ENCODE results near the gene TBC1D32.
A peak's percentile ranks its signal among the peaks of the same experiment; 100 is the strongest.
"Not testable (repeated sequence)": the region's sequence is repeated elsewhere in the genome, so short reads cannot be mapped to it uniquely, and the experiment has no call there.

Gene TBC1D32

DNA sequence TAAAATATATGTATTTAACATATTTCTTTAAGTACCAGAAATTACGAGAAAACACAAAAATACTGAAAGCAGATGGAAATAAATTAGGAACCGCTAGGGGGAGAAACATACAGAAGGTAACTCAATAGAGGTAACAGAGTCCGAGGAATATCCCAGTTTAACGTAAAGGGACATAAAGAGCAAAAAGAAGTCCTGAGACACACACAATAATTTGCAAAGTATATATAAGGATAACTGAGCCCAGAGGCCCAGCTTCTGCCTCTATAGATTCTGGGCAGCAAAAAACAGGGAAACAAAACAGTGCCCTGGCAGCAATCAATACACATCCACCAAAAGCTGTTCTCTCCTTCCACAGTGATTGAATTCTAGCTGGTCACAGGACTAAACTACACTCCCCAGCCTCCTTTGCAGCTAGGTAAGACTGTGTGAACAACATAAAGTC lies 15.1 kb downstream of the TBC1D32 start:
- H3K36me3 ChIP-seq (ENCODE audit: control insufficient read depth, insufficient read depth, low read length): no peaks in the 10 kb centered on the region; the same call in 1 of the 2 replicates
- H3K27me3 ChIP-seq (replicated peaks; ENCODE audit: control insufficient read depth, insufficient read depth, low read length): no peaks in the 10 kb centered on the region
- DNase-seq (ENCODE audit: extremely low read depth, insufficient read length): no peak
- TF ChIP-seq, protein P1, sequence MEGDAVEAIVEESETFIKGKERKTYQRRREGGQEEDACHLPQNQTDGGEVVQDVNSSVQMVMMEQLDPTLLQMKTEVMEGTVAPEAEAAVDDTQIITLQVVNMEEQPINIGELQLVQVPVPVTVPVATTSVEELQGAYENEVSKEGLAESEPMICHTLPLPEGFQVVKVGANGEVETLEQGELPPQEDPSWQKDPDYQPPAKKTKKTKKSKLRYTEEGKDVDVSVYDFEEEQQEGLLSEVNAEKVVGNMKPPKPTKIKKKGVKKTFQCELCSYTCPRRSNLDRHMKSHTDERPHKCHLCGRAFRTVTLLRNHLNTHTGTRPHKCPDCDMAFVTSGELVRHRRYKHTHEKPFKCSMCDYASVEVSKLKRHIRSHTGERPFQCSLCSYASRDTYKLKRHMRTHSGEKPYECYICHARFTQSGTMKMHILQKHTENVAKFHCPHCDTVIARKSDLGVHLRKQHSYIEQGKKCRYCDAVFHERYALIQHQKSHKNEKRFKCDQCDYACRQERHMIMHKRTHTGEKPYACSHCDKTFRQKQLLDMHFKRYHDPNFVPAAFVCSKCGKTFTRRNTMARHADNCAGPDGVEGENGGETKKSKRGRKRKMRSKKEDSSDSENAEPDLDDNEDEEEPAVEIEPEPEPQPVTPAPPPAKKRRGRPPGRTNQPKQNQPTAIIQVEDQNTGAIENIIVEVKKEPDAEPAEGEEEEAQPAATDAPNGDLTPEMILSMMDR (IDR thresholded peaks at IDR 0.05; ENCODE audit: insufficient read depth, low read length, poor library complexity, severe bottlenecking): peak; percentile 37
- no peak overlapping the region for H3K4me3 ChIP-seq (replicated peaks; ENCODE audit: low read depth, low read length)

DNA sequence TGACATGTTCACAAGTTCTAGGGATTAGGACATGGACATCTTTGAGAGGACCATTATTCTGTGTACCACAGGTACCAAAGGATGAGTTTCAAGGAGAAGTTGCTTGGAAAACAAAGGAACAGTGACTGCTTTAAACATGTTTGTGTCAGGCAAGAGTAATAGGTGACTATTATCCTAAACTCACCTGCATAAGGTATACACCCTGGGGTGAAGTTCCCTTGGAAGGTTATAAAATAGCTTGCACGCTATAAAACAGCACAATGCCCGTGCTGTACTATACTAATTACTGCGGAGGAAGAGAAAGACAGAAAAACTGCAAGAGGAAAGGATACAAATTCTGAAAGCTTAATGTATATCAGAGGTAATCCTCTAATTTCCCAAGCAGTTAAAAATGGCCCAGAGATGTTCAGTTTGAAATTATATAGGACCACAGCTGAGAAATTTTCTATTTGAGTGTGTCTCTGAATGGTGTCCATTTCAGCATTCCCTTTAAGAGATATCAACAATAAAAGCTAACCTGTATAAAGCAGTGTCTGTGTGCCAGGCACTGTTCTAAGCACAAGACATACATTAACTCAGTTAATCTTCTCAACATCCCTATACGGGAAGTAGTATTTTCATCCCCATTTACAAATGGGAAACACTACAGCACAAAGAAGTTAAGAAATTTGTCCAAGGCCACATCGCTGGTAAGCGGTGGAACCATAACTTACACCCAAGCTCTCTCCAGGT lies 19.7 kb downstream of the TBC1D32 start:
- Histone ChIP-seq H3K27me3 (replicated peaks; ENCODE audit: control insufficient read depth, insufficient read depth, low read length) (no peaks in the 10 kb centered on the region), H3K36me3 (ENCODE audit: control insufficient read depth, insufficient read depth, low read length) (no peaks in the 10 kb centered on the region; the same call in 1 of the 2 replicates), H3K4me3 (replicated peaks; ENCODE audit: low read depth, low read length) (no peak overlapping the region)
- TF ChIP-seq, protein P1 (IDR thresholded peaks at IDR 0.05; ENCODE audit: insufficient read depth, low read length, poor library complexity, severe bottlenecking): no peak
- no peak for DNase-seq (ENCODE audit: extremely low read depth, insufficient read length)

DNA sequence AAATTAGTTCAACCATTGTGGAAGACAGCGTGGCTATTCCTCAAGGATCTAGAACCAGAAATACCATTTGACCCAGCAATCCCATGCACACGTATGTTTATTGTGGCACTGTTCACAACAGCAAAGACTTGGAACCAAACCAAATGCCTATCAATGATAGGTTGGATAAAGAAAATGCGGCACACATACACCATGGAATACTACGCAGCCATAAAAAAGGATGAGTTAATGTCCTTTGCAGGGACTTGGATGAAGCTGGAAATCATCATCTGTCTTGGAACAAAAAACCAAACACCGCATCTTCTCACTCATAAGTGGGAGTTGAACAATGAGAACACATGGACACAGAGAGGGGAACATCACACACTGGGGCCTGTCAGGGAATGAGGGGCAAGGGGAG lies 22.5 kb downstream of the TBC1D32 start:
- not testable (repeated sequence) for H3K36me3 ChIP-seq (ENCODE audit: control insufficient read depth, insufficient read depth, low read length); H3K27me3 ChIP-seq (replicated peaks; ENCODE audit: control insufficient read depth, insufficient read depth, low read length); DNase-seq (ENCODE audit: extremely low read depth, insufficient read length); H3K4me3 ChIP-seq (replicated peaks; ENCODE audit: low read depth, low read length)

DNA sequence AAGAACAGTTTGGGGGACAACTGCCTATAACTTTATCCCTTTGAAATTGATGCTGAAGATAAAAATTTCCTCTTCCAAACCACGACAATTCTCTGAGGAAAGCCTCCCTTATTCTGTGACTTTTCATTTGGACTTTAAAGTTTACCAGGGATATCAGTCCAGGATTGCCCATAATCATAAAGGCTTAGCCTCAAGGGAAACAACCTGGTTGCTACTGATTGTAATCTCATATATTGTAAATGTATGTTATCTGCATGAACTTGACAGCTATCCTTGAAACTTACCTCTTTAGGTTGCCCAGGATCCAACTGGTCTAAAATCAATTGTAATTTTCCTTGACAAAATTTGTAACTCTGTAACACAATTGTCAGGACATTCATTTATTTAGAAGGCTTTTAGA lies 23.8 kb downstream of the TBC1D32 start:
- Histone ChIP-seq H3K36me3 (ENCODE audit: control insufficient read depth, insufficient read depth, low read length) (no peaks in the 10 kb centered on the region; the same call in 1 of the 2 replicates), H3K27me3 (replicated peaks; ENCODE audit: control insufficient read depth, insufficient read depth, low read length) (no peaks in the 10 kb centered on the region), H3K4me3 (replicated peaks; ENCODE audit: low read depth, low read length) (no peak overlapping the region)
- TF ChIP-seq, protein P1 (IDR thresholded peaks at IDR 0.05; ENCODE audit: insufficient read depth, low read length, poor library complexity, severe bottlenecking): no peak
- DNase-seq (ENCODE audit: extremely low read depth, insufficient read length): no peak

DNA sequence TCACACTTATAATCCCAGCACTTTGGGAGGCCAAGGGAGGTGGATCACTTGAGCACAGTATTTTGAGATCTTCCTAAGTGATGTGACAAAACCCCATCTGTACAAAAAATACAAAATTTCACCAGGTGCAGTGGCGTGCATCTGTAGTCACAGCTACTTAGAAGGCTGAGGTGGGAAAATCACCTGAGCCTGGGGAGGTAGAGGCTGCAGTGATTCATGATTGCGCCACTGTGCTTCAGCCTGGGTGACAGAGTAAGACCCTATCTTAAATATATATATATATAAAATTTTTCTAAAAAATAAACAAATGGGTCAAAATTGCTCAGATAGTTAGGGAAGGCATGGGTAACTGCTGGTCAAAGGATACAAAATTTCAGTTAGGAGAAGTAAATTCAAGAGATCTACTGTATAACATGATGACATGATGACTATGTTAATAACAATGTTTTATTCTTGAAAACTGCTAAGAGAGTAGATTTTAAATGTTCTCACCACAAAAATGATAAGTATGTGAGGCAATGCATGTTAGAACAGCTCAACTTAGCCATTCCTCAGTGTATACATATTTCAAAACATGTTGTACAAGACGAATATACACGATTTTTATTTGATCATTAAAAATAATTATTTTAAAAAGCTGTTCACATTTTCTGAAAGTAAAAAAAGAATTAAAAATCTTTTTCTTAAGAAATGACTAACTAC lies 24.4 kb downstream of the TBC1D32 start:
- TF ChIP-seq, protein P1 (IDR thresholded peaks at IDR 0.05; ENCODE audit: insufficient read depth, low read length, poor library complexity, severe bottlenecking): no peak
- Histone ChIP-seq H3K36me3 (ENCODE audit: control insufficient read depth, insufficient read depth, low read length) (no peaks in the 10 kb centered on the region; the same call in 1 of the 2 replicates), H3K4me3 (replicated peaks; ENCODE audit: low read depth, low read length) (no peak overlapping the region), H3K27me3 (replicated peaks; ENCODE audit: control insufficient read depth, insufficient read depth, low read length) (no peaks in the 10 kb centered on the region)
- DNase-seq (ENCODE audit: extremely low read depth, insufficient read length): no peak

DNA sequence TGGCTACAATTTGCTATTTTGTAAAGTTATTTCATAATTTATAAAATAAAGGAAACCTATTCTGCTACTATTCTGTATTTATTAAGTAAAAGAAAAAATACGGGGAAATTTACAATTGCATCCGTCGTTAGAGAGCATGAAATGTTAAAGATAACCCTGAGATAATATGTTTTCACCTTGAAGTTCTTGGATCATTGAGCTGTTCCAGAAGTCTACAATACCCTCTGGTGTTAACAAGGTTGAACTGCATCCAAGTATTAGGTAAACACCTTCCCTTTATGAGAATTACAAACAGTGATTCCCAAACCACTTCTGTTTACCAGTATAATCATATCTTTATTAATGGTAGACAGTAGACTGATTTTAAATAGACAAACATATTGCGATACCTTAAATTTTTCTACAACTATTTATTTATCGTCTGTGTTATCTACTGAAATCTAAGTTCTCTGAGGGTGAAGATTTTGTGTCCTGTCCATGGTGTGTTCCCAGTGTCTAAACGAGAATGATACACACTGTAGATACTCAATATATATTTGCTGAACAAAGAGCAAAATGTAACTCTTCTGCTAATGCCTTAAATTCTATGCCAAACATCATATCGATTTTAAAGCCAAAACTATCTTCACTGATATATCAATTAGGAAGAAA lies 28.2 kb downstream of the TBC1D32 start:
- H3K4me3 ChIP-seq (replicated peaks; ENCODE audit: low read depth, low read length): no peak overlapping the region
- TF ChIP-seq, protein P1 (IDR thresholded peaks at IDR 0.05; ENCODE audit: insufficient read depth, low read length, poor library complexity, severe bottlenecking): peak; percentile 58
- DNase-seq (ENCODE audit: extremely low read depth, insufficient read length): peak; percentile 3
- no peaks in the 10 kb centered on the region; the same call in 1 of the 2 replicates for H3K36me3 ChIP-seq (ENCODE audit: control insufficient read depth, insufficient read depth, low read length)
- no peaks in the 10 kb centered on the region for H3K27me3 ChIP-seq (replicated peaks; ENCODE audit: control insufficient read depth, insufficient read depth, low read length)

Data from GM06990 (cell line).